IMR-90 (cell line): ENCODE measurements around the gene B2M. TPM values are rescaled to one million over a fixed set of nuclear protein-coding genes. Genes with fewer than 3 reads are reported as not detected.

Experiments
- ATAC-seq: fragments of 200-7000 bp; cut with Tn5 transposase; 2 replicates; pipeline ENCODE4 v1.9.1; 2020; ENCODE audit warnings: low read depth, mild to moderate bottlenecking, moderate library complexity
- BruUV-seq: library from RNA; stranded (reverse); fragments of 400-500 nt; replicated peaks from 2 replicates; lab custom pipeline; 2021; lab: Mats Ljungman, UMichigan
- CTCF ChIA-PET: fragments of 300-600 bp; formaldehyde crosslinking; extraction: SDS; loops from one replicate; lab custom pipeline; 2021; ENCODE audit warnings: antibody characterized with exemption; lab: Yijun Ruan, JAX
- POLR2A ChIA-PET: fragments of 300-600 bp; sonication (Branson Sonifier 250); formaldehyde crosslinking; loops from one replicate; lab custom pipeline; 2022; ENCODE audit warnings: antibody characterized with exemption; ENCODE audit not compliant: unreplicated experiment; lab: Charles Lee
- DNase-seq: peaks from one replicate; pipeline ENCODE4 v3.0.0; 2013
- H2AFZ ChIP-seq: replicated peaks from 2 replicates; pipeline ENCODE3; 2013; ENCODE audit warnings: low read length, mild to moderate bottlenecking; ENCODE audit not compliant: poor library complexity
- H2AK5ac ChIP-seq: 2 replicates; pipeline ENCODE4 v1.6.1; 2013; ENCODE audit warnings: low read depth, low read length, inconsistent platforms
- H2AK9ac ChIP-seq: replicated peaks from 2 replicates; pipeline ENCODE3; 2013; ENCODE audit warnings: mild to moderate bottlenecking, low read depth, low read length, moderate library complexity; ENCODE audit not compliant: poor library complexity
- H2BK120ac ChIP-seq: 2 replicates; pipeline ENCODE4 v1.6.1; 2013; ENCODE audit warnings: low read depth, low read length, inconsistent platforms
- H2BK15ac ChIP-seq: 3 replicates; pipeline ENCODE4 v1.6.1; 2013; ENCODE audit warnings: low read depth, low read length, inconsistent platforms
- H2BK20ac ChIP-seq: 2 replicates; pipeline ENCODE4 v1.6.1; 2013; ENCODE audit warnings: low read depth, mild to moderate bottlenecking, inconsistent platforms, low read length, moderate library complexity
- H2BK5ac ChIP-seq: 2 replicates; pipeline ENCODE4 v1.6.1; 2013; ENCODE audit warnings: mild to moderate bottlenecking, low read depth, low read length, inconsistent platforms; ENCODE audit not compliant: poor library complexity, severe bottlenecking
- H3K14ac ChIP-seq: replicated peaks from 2 replicates; pipeline ENCODE4 v1.6.1; 2013; ENCODE audit warnings: low read depth, low read length, inconsistent platforms
- H3K18ac ChIP-seq: 2 replicates; pipeline ENCODE4 v1.6.1; 2013; ENCODE audit warnings: low read depth, low read length, control low read depth
- H3K23ac ChIP-seq: 2 replicates; pipeline ENCODE4 v1.6.1; 2013; ENCODE audit warnings: low read depth, low read length, inconsistent platforms
- H3K27ac ChIP-seq: 2 replicates; pipeline ENCODE4 v1.5.1; 2013; ENCODE audit warnings: mild to moderate bottlenecking, control low read depth, low read length; ENCODE audit not compliant: insufficient read depth
- H3K27me3 ChIP-seq: 2 replicates; pipeline ENCODE4 v1.6.1; 2013; ENCODE audit warnings: low read length; ENCODE audit not compliant: control insufficient read depth, insufficient read depth
- H3K36me3 ChIP-seq: 2 replicates; pipeline ENCODE4 v1.6.1; 2013; ENCODE audit warnings: low read length, mixed read lengths; ENCODE audit not compliant: control insufficient read depth, insufficient read depth
- H3K4ac ChIP-seq: 2 replicates; pipeline ENCODE4 v1.6.1; 2013; ENCODE audit warnings: low read depth, low read length, inconsistent platforms
- H3K4me1 ChIP-seq: 2 replicates; pipeline ENCODE4 v1.6.1; 2013; ENCODE audit warnings: low read length, mixed read lengths; ENCODE audit not compliant: control insufficient read depth, insufficient read depth
- H3K4me2 ChIP-seq: 2 replicates; pipeline ENCODE4 v1.6.1; 2013; ENCODE audit warnings: low read depth, mild to moderate bottlenecking, control low read depth, low read length, moderate library complexity
- H3K4me3 ChIP-seq: 2 replicates; pipeline ENCODE4 v1.5.1; 2013; ENCODE audit warnings: low read depth, mild to moderate bottlenecking, control low read depth, low read length, moderate library complexity; ENCODE audit not compliant: insufficient read depth
- H3K56ac ChIP-seq: 2 replicates; pipeline ENCODE4 v1.6.1; 2013; ENCODE audit warnings: low read length, inconsistent platforms; ENCODE audit not compliant: insufficient read depth; ENCODE audit errors: extremely low read depth
- H3K79me1 ChIP-seq, 2 experiments: 2 replicates each; pipeline ENCODE4 v1.6.1; 2013; ENCODE audit warnings: low read length in 2 of 2, inconsistent platforms in 1 of 2, low read depth in 1 of 2
- H3K9ac ChIP-seq: 2 replicates; pipeline ENCODE4 v1.6.1; 2013; ENCODE audit warnings: low read depth, low read length, control low read depth
- H3K9me1 ChIP-seq: 2 replicates; pipeline ENCODE4 v1.6.1; 2013; ENCODE audit warnings: low read length, inconsistent platforms; ENCODE audit not compliant: insufficient read depth
- H3K9me3 ChIP-seq: 2 replicates; pipeline ENCODE4 v1.6.1; 2013; ENCODE audit warnings: low read length; ENCODE audit not compliant: control insufficient read depth, insufficient read depth
- H4K20me1 ChIP-seq: 2 replicates; pipeline ENCODE4 v1.6.1; 2013; ENCODE audit warnings: low read length, inconsistent platforms; ENCODE audit not compliant: insufficient read depth
- H4K5ac ChIP-seq: 2 replicates; pipeline ENCODE4 v1.6.1; 2013; ENCODE audit warnings: mild to moderate bottlenecking, low read depth, low read length, control low read depth
- H4K8ac ChIP-seq, 2 experiments: 2 replicates each; pipeline ENCODE4 v1.6.1; 2013; ENCODE audit warnings: low read depth in 2 of 2, low read length in 2 of 2, control low read depth in 1 of 2, inconsistent platforms in 1 of 2
- H4K91ac ChIP-seq: 2 replicates; pipeline ENCODE4 v1.6.1; 2013; ENCODE audit warnings: low read depth, low read length, inconsistent platforms; ENCODE audit not compliant: insufficient read depth
- BHLHE40 ChIP-seq: fragments of 150-350 bp; IDR thresholded peaks from 2 replicates; pipeline ENCODE4 v1.6.1; 2016; ENCODE audit warnings: mild to moderate bottlenecking, low read depth, low read length
- CEBPB ChIP-seq: IDR thresholded peaks from 2 replicates; pipeline ENCODE4 v1.6.1; 2012; ENCODE audit warnings: low read depth, low read length, improper control_type of control experiment
- CHD1 ChIP-seq: IDR thresholded peaks from 2 replicates; pipeline ENCODE4 v1.6.1; 2012; ENCODE audit warnings: low read depth, low read length, improper control_type of control experiment
- CTCF ChIP-seq: conservative IDR thresholded peaks from 2 replicates; pipeline ENCODE4 v1.5.1; 2012; ENCODE audit warnings: mild to moderate bottlenecking, low read depth, low read length, improper control_type of control experiment
- ELK1 ChIP-seq: fragments of 150-350 bp; IDR thresholded peaks from 2 replicates; pipeline ENCODE4 v1.6.1; 2016; ENCODE audit warnings: low read depth, mild to moderate bottlenecking, low read length, moderate library complexity, borderline replicate concordance
- FOS ChIP-seq: fragments of 150-350 bp; IDR thresholded peaks from 2 replicates; pipeline ENCODE4 v1.6.1; 2016; ENCODE audit warnings: low read depth, low read length
- MAFK ChIP-seq: IDR thresholded peaks from 2 replicates; pipeline ENCODE4 v1.6.1; 2012; ENCODE audit warnings: low read depth, low read length, improper control_type of control experiment
- MAZ ChIP-seq: IDR thresholded peaks from 2 replicates; pipeline ENCODE4 v1.6.1; 2012; ENCODE audit warnings: low read depth, mild to moderate bottlenecking, low read length, improper control_type of control experiment, moderate library complexity, borderline replicate concordance
- MXI1 ChIP-seq: IDR thresholded peaks from 2 replicates; pipeline ENCODE4 v1.6.1; 2012; ENCODE audit warnings: low read depth, mild to moderate bottlenecking, low read length, moderate library complexity, borderline replicate concordance
- NFE2L2 ChIP-seq: fragments of 150-350 bp; IDR thresholded peaks from 2 replicates; pipeline ENCODE4 v1.6.1; 2016; ENCODE audit warnings: low read depth, mild to moderate bottlenecking, low read length
- POLR2A ChIP-seq: IDR thresholded peaks from 2 replicates; pipeline ENCODE4 v1.6.1; 2012; ENCODE audit warnings: mild to moderate bottlenecking, low read depth, low read length
- RAD21 ChIP-seq: IDR thresholded peaks from 2 replicates; pipeline ENCODE4 v1.6.1; 2012; ENCODE audit warnings: low read length, improper control_type of control experiment
- RCOR1 ChIP-seq: IDR thresholded peaks from 2 replicates; pipeline ENCODE4 v1.6.1; 2012; ENCODE audit warnings: mild to moderate bottlenecking, low read length, improper control_type of control experiment; ENCODE audit not compliant: insufficient replicate concordance
- RFX5 ChIP-seq: IDR thresholded peaks from 2 replicates; pipeline ENCODE4 v1.8.0; 2012; ENCODE audit warnings: low read depth, mild to moderate bottlenecking, low read length, moderate library complexity
- SMC3 ChIP-seq: fragments of 150-350 bp; IDR thresholded peaks from 2 replicates; pipeline ENCODE4 v1.6.1; 2016; ENCODE audit warnings: low read depth, mild to moderate bottlenecking, antibody characterized with exemption, low read length, moderate library complexity
- USF2 ChIP-seq: fragments of 150-350 bp; IDR thresholded peaks from 2 replicates; pipeline ENCODE4 v1.6.1; 2017; ENCODE audit warnings: mild to moderate bottlenecking, antibody characterized with exemption, low read length, low read depth
- WGBS, 2 experiments: methylation state at CpG; one replicate each; pipeline versions ENCODE4 v1.1.5 to v1.1.7; 2013; ENCODE audit warnings: missing lambda C conversion rate in 2 of 2; ENCODE audit not compliant: insufficient read length in 1 of 2; ENCODE audit errors: extremely low coverage in 2 of 2; 5-methylcytosine and 5-hydroxymethylcytosine counted together
- dilution Hi-C: fragments of 300-500 bp; cut with HindIII; formaldehyde crosslinking; loops from one replicate; pipeline ENCODE4 v1.14.3; 2018; ENCODE audit warnings: low sequenced_read_pairs; ENCODE audit not compliant: unreplicated experiment
- in situ Hi-C: fragments of 300-500 bp; cut with MboI; formaldehyde crosslinking; loops from 3 replicates; pipeline ENCODE4 v1.14.3; 2019; ENCODE audit warnings: low sequenced_read_pairs, inconsistent platforms, mixed read lengths
- intact Hi-C: fragments of 100-400 bp; cut with micrococcal nuclease; formaldehyde crosslinking; loops from 2 replicates; pipeline ENCODE4 v1.10.0; 2022
- polyA plus RNA-seq, 3 experiments: library from polyadenylated mRNA; depleted of rRNA; stranded (reverse); fragments of >200 nt; gene quantifications; 2 replicates each; pipeline ENCODE4 v1.2.3, GENCODE V29; 2012; ENCODE audit warnings: low replicate concordance in 1 of 3
- total RNA-seq: library from RNA; depleted of rRNA; stranded (reverse); fragments of >200 nt; gene quantifications from 2 replicates; pipeline ENCODE4 v1.2.3, GENCODE V29; 2012

Gene B2M
- total and polyA plus RNA-seq, 2 of the 4 experiments (the other 2 are of a cell fraction), result 895 to 3,394 TPM

- DNase-seq (no peak), ATAC-seq (no peak)
- TF ChIP-seq RAD21 (no peak), NFE2L2 (no peak), CTCF (no peak), ELK1 (no peak), RFX5 (no peak), SMC3 (no peak), POLR2A (no peak), CEBPB (no peak), MXI1 (no peak), CHD1 (no peak), BHLHE40 (no peak), FOS (no peak), RCOR1 (no peak), MAZ (no peak), MAFK (no peak), USF2 (no peak)
- Histone ChIP-seq H2BK20ac (no peak overlapping the region), H3K14ac (no peak overlapping the region), H3K36me3 (no peaks in the 10 kb centered on the region), H2AK9ac (no peak overlapping the region), H4K8ac (no peak overlapping the region), H3K79me1 (peaks cover 6 to 7% of the 10 kb centered on the region in 2 experiments; a peak in 2 of 4 replicates), H3K4me3 (no peak overlapping the region), H4K91ac (no peak overlapping the region), H2BK120ac (no peak overlapping the region), H3K4ac (no peak overlapping the region), H2BK5ac (no peak overlapping the region), H3K9me1 (no peaks in the 10 kb centered on the region; the same call in 1 of the 2 replicates), H3K18ac (no peak overlapping the region), H3K9ac (no peak overlapping the region), H3K27me3 (no peaks in the 10 kb centered on the region), H3K23ac (no peak overlapping the region), H3K9me3 (peaks cover 2% of the 10 kb centered on the region; the same call in 1 of the 2 replicates), H3K56ac (no peak overlapping the region), H4K20me1 (no peaks in the 10 kb centered on the region; the same call in 1 of the 2 replicates), H2AFZ (no peak overlapping the region), H3K4me1 (no peaks in the 10 kb centered on the region), H3K4me2 (no peak overlapping the region), H3K27ac (no peak overlapping the region), H2AK5ac (no peak overlapping the region), H2BK15ac (no peak overlapping the region), H4K5ac (no peak overlapping the region)
- ChIA-PET CTCF (interaction anchor here (0.9 kb wide), 1 partner anchor 43 kb away, joined by 4 read pairs; the partner anchor contains the start of gene SPG11), POLR2A (no interaction called here)
- in situ Hi-C loops (no loop called here), dilution Hi-C loops (no loop called here), intact Hi-C loops (no loop called here)
- no CpG with 5 or more reads among the region's 2 CpGs for WGBS, 2 experiments
- BruUV-seq, result no TSS peak
These were observed 4.9 kb upstream of the B2M start for GRCh38 chr15:44706401-44706800.
